ENCODE measurements around the gene MICAL3.

Gene MICAL3

GRCh38 chr22:17749605-17750395, 274.6 kb downstream of the MICAL3 start:
- Histone ChIP-seq H3K36me3 (ENCODE audit: insufficient read depth, low read length) (no peaks in the 10 kb centered on the region), H3K4me1 (ENCODE audit: insufficient read depth, low read length) (no peaks in the 10 kb centered on the region), H3K9ac (ENCODE audit: low read depth, low read length) (no peak overlapping the region), H3K9me3 (ENCODE audit: control insufficient read depth, insufficient read depth, low read length) (no peaks in the 10 kb centered on the region)

- Histone ChIP-seq H3K9me3 (ENCODE audit: control insufficient read depth, insufficient read depth, low read length) (no peaks in the 10 kb centered on the region), H3K4me1 (ENCODE audit: insufficient read depth, low read length) (peaks cover 8% of the 10 kb centered on the region; the same call in 1 of the 2 replicates), H3K36me3 (ENCODE audit: insufficient read depth, low read length) (no peaks in the 10 kb centered on the region), H3K9ac (ENCODE audit: low read depth, low read length) (peak overlapping the region; percentile 11; the same call in 1 of the 2 replicates)
These were observed 275.6 kb downstream of the MICAL3 start for GRCh38 chr22:17748555-17749353.

- H3K36me3 ChIP-seq (ENCODE audit: insufficient read depth, low read length), result no peaks in the 10 kb centered on the region
- H3K9me3 ChIP-seq (ENCODE audit: control insufficient read depth, insufficient read depth, low read length), result no peaks in the 10 kb centered on the region
- peaks cover 12% of the 10 kb centered on the region; the same call in 1 of the 2 replicates for H3K4me1 ChIP-seq (ENCODE audit: insufficient read depth, low read length)
- no peak overlapping the region for H3K9ac ChIP-seq (ENCODE audit: low read depth, low read length)
These were observed 277.4 kb downstream of the MICAL3 start for GRCh38 chr22:17746916-17747315.

DNA sequence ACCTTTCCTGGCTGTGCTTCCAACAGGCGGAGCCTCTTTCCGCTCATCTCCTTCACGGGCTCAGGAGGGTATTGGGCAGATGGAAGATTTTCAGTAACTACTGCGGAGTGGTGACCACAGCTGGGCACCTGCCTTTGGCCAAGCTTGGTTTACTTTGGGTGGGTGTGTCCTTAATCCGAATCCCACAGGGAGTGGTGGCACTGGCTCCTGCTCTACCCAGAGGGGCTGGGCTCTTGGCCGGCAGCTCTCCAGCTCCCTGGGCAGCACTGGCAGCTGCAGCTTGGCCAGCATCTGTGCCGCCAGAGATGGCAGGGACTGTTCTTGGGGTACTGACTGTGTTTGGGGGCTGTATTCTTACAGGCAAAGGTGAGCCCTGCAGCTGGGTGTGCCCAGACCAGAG, 279.9 kb downstream of the MICAL3 start:
- H3K9ac ChIP-seq (ENCODE audit: low read depth, low read length), result no peak overlapping the region
- peaks cover 15% of the 10 kb centered on the region; the same call in 1 of the 2 replicates for H3K4me1 ChIP-seq (ENCODE audit: insufficient read depth, low read length)

GRCh38 chr22:17743661-17744411, 280.5 kb downstream of the MICAL3 start:
- no peaks in the 10 kb centered on the region for H3K36me3 ChIP-seq (ENCODE audit: insufficient read depth, low read length)

More for the DNA sequence above, 279.9 kb downstream of the MICAL3 start:
- H3K9me3 ChIP-seq (ENCODE audit: control insufficient read depth, insufficient read depth, low read length), result no peaks in the 10 kb centered on the region
- no peaks in the 10 kb centered on the region for H3K36me3 ChIP-seq (ENCODE audit: insufficient read depth, low read length)

GRCh38 chr22:17742527-17742902, 281.8 kb downstream of the MICAL3 start:
- Histone ChIP-seq H3K9me3 (ENCODE audit: control insufficient read depth, insufficient read depth, low read length) (no peaks in the 10 kb centered on the region), H3K9ac (ENCODE audit: low read depth, low read length) (no peak overlapping the region), H3K36me3 (ENCODE audit: insufficient read depth, low read length) (no peaks in the 10 kb centered on the region), H3K4me1 (ENCODE audit: insufficient read depth, low read length) (peaks cover 15% of the 10 kb centered on the region; the same call in 1 of the 2 replicates)

More at GRCh38 chr22:17743661-17744411, 280.5 kb downstream of the MICAL3 start:
- no peak overlapping the region for H3K9ac ChIP-seq (ENCODE audit: low read depth, low read length)
- H3K4me1 ChIP-seq (ENCODE audit: insufficient read depth, low read length), result peaks cover 15% of the 10 kb centered on the region; the same call in 1 of the 2 replicates
- H3K9me3 ChIP-seq (ENCODE audit: control insufficient read depth, insufficient read depth, low read length), result no peaks in the 10 kb centered on the region

- Histone ChIP-seq H3K9me3 (ENCODE audit: control insufficient read depth, insufficient read depth, low read length) (no peaks in the 10 kb centered on the region), H3K9ac (ENCODE audit: low read depth, low read length) (no peak overlapping the region), H3K4me1 (ENCODE audit: insufficient read depth, low read length) (peaks cover 15% of the 10 kb centered on the region; the same call in 1 of the 2 replicates), H3K36me3 (ENCODE audit: insufficient read depth, low read length) (no peaks in the 10 kb centered on the region)
These were observed 282.4 kb downstream of the MICAL3 start for GRCh38 chr22:17741866-17742526.

DNA sequence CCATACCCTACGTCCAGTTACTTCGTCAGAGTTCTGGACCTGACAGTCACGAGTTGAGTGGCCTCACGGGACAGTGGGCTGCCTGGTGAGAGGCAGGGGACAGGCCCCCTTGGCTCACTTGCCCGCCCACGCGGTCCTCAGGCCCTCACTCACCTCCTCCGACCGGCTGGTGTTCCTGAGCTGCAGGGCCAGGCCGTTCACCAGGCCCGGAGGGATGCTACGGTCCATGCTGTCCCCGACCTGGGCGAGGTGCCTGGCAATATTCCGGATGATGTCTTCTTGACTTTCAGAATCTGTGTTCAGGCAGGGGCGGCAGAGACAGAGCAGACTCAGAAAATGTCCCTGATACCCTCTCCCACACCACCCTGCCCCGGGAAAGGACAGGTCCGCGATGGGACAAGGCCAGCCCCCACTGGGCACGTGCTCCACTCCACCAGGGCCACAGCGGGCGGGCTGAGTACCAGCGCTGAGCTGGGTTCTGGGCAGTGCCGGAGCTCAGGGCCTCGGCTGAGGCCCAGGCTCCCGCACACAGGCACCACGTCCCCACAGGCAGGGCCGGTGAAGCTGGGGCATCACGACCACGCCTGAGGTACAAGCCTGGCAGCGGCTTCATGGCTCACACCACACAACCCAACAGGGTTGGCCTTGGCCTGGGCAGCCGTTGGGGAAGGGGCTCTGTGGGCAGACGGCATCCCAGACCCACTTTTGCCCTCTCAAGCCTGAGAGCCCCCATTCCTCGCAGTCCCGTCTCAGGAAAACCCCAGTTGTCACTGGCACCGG, 285.0 kb downstream of the MICAL3 start:
- Histone ChIP-seq H3K9me3 (ENCODE audit: control insufficient read depth, insufficient read depth, low read length) (no peaks in the 10 kb centered on the region), H3K4me1 (ENCODE audit: insufficient read depth, low read length) (peaks cover 13% of the 10 kb centered on the region; the same call in 1 of the 2 replicates), H3K36me3 (ENCODE audit: insufficient read depth, low read length) (peaks cover 1% of the 10 kb centered on the region; the same call in 1 of the 2 replicates), H3K9ac (ENCODE audit: low read depth, low read length) (no peak overlapping the region)

- H3K36me3 ChIP-seq (ENCODE audit: insufficient read depth, low read length), result peaks cover 6% of the 10 kb centered on the region; the same call in 1 of the 2 replicates
- H3K9me3 ChIP-seq (ENCODE audit: control insufficient read depth, insufficient read depth, low read length), result no peaks in the 10 kb centered on the region
- peaks cover 6% of the 10 kb centered on the region; the same call in 1 of the 2 replicates for H3K4me1 ChIP-seq (ENCODE audit: insufficient read depth, low read length)
- no peak overlapping the region for H3K9ac ChIP-seq (ENCODE audit: low read depth, low read length)
These were observed 285.8 kb downstream of the MICAL3 start for GRCh38 chr22:17738386-17739128.
